Dermis microvascular lymphatic vessel endothelial cell (primary cell): Measurements from ENCODE around the gene ATE1. TPM values are rescaled to one million over a fixed set of nuclear protein-coding genes. Genes with fewer than 3 reads are reported as not detected.
A peak's percentile ranks its signal among the peaks of the same experiment; 100 is the strongest.
"Not testable (repeated sequence)": the region's sequence is repeated elsewhere in the genome, so short reads cannot be mapped to it uniquely, and the experiment has no call there.

Source experiments
- DNase-seq, 2 donors: peaks; one replicate each; pipeline versions ENCODE4 v3.0.0 to v3.0.0-alpha.2; 2010; ENCODE audit warnings: low read depth in 2 of 2
- total RNA-seq: library from RNA; depleted of rRNA; stranded (reverse); fragments of >200 nt; gene quantifications from 2 replicates; pipeline ENCODE4 v1.2.1, GENCODE V29; 2014

ATE1 gene
- total RNA-seq, 1 donor from 2014 or later, result 31.1 TPM

DNA sequence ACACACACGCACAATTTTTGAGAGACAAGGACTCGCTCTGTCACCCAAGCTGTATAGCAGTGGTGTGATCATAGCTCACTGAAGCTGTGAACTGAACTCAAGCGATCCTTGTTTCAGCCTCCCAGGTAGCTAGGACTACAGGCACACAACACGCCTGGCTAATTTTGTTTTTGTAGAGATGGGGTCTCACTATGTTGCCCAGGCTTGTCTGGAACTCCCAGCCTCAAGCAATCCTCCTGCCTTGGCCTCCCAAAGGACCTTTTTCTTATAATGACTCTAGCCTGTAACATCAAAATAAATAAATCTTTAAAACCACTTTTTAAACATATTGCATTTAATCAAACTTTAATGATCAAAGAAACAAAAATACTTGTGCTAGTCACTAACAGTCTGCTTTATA is 188.7 kb downstream of the ATE1 start:
- no peak for DNase-seq

DNA sequence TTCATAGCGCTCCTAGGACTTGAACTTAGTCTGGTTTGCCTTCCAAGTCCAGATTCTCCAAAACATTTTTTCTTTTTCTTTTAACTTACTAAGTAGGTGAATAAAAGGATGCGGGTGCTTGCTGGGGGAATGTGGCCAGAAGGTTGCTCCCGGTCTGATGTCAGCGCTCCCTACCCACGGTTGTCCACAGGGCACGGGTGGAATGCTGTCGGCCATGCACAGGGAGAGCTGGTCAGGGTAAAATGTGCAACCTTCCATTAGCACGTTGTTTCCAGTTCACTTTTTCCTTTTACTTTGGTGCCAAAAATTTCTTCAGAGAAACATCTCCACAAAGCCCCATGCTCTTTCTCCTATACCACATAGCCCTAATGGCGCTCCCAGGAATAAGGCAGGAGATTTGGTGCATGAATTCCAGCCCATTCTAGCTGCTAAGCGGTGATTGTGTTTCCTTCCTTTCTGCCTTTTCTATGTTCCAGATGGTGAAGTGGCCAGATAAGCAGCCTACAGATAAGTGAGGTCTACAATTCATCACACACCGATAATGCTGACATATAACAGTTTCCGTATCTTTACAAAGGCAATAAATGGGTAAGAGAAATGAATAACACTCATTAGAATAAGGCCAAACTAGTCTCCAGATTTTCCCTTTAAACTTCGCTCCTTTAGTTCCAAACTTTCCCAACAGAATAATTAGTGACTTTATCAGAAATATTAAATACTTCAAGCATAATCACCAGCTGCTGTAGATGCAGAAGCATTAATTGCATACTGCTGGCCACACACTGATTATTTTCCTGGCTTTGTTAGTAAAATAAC is 191.3 kb downstream of the ATE1 start:
- peak in 1 of 2 donors; percentile 51 for DNase-seq

DNA sequence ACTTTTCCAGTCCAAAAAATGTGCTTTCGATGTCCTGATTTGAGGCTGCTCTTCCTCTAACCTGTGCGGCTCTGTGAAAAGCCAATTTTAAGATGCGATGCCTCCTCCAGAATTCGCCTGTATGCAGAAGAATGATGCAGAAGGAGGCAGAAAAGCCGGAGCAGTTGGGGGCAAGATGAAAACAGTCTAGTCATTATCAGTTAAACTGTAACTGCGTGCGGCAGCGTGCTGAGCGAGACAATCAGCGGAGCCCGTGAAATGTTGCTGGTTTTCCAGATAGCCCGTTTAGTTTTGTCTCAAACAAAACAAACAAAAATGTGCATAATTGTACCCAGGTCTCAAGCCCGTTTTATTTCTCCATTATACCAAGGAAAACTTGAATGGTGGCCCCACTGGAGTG is 192.6 kb downstream of the ATE1 start:
- no peak for DNase-seq

DNA sequence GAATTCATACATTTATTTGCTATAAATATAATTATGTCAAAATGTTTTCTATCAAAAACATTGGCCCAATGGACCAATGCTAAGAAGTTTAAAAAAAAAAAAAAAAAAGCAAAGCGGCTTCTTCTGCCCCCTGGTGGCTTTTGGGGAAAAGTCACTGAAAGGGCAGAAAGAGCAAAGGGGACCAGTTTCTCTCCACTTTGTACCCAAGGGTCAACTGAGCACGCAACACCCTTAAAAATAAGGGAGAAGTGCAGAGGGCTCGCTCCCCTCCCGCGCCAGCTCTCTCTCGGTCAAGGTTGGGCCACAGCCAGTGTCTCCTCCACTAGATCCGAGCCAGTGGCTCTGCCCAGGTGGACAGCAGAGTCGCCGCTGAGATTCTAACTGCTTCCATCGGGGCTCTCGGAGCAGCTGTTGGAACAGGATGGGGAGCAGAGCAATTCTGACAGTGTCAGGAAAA is 193.2 kb downstream of the ATE1 start:
- DNase-seq, result peak in 1 of 2 donors; percentile 11

DNA sequence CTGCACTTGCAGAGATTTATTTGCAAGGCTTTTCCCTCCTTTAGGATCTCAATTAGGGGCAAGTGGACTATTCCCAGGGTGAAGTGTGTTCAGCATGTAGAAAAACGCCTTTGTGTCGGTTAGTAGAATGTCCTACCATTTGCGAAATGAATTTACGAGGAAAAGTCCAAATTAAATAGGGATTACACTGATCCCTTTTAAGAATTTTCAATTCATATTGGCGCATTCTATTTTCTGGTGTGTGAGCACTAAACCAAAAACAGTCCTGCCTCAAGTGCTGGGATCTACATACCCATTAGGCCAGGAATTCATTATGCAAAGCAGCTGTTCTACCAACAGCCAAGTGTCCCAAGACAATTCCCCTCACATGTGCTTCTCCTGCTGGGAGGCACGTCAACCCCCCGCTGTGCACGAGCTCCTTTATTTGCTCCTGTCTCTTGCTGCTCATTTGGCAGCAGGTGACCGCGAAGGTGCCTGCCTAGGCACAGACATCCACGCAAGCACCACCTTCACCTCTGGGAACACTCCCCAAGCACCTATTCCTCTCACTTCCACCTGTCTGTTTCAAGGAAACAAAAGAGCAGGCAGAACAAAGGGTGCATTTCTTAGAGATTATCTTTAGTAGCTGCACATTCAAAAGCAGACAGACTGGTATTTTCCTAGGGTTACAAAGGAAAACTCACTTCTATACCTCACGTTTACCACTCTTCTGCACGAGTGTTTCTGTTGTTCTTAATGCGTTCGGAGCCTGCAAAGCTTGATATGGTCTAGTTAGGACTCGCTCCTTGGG is 195.0 kb downstream of the ATE1 start:
- DNase-seq, result no peak

DNA sequence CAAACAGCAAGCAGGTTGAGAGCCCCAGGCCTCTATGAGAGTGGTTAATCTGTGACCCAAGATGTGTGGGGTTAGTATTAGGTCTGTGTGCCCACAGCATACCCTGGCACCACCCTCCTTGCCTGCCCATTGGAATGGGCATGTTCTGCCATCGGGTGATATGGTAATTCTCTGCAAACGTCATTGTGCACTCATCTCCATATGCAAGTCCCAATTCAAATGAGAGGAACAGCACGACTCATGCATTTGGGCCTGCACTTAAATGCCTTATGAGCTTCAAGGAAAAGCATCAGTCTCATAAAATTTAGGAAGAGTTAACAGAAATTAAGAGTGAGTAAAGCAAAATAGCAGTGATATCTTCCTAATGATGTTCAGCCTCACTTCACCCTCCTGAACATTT is 195.7 kb downstream of the ATE1 start:
- DNase-seq, result no peak

DNA sequence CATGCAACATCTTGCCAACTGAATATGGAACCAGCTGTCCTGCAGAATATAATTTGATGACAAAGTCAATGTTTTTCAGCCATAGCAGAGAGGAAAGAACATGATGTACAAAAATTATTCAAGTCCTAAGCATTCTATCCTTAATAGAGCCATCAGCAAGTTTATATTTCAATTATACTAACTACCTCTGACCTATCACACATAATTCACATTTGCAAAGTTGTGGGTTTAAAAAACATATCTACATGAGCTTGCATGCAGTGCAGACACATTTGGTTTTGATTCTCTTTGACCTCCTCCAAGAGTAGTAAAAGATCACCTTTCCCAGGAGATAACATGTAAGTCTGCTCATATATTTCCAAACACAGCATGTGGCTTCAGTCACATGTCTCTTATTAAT is 203.5 kb downstream of the ATE1 start:
- no peak for DNase-seq

DNA sequence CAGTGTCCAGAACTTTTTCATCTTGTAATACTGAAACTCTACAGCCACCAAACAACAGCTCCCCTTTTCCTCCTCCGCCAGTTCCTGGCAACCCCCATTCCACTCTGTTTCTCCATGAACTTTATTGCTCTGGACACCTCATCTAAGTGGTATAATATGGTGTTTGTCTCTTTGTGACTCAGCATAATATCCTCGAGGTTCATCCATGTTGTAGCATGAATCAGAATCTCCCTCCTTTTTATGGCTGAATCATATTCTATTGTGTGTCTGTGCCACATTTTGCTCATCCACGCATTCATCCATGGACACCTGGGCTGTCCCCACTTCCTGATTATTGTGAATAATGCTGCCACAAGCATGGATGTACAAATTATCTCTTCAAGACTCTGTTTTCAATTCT is 205.2 kb downstream of the ATE1 start:
- no peak for DNase-seq

DNA sequence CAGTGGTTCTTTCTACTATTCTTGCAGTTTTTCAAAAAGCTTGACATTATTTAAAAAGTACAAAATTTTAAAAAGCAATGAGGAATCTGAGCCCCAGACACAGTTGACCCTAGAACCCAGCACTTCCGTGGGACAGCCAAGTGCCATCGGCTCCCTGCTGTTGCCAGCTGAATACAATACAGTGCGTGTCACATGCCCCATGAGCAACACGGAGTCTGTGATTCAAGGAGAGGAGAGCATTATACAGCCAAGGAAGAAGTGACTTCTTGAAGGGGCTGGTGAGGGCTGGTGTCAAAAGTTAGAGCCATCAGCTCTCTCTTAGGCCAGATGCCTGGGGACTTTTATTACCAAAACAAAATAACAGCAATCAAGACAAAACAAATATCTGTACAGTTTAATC is 206.6 kb downstream of the ATE1 start:
- no peak for DNase-seq

DNA sequence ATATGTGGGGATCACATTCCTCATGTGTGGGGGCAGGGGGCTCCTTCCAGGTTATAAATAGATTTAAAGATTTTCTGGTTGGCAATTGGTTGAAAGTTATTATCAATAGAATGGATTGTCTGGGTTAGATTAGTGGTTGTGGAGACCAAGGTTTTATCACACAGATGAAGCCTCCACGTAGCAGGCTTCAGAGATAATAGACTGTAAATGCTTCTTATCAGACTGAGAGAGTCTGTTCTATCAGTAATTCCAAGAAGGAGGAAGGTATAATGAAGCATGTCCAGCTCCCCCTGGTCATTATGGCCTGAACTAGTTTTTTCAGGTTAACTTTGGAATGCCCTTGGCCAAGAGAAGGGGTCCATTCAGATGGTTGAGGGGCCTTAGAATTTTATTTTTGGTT is 211.9 kb downstream of the ATE1 start:
- no peak for DNase-seq

DNA sequence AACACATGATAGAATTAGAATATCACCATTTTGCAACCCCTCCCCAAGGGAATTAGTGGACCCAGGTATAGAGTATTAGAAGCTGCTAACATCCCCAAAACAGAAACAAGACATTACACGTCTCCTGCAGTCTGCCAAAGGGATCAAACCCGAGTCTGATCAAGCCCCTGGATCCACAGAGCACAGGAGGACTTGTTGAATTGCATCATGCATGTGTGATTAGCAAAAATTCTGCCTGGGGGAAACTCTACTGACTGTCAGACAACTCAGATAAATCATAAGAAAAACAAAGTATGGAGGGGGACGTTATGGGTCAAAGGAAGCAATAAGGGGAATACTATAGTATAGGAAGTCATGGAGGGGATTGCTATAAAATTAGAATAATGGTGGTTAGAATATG is 212.8 kb downstream of the ATE1 start:
- no peak for DNase-seq

DNA sequence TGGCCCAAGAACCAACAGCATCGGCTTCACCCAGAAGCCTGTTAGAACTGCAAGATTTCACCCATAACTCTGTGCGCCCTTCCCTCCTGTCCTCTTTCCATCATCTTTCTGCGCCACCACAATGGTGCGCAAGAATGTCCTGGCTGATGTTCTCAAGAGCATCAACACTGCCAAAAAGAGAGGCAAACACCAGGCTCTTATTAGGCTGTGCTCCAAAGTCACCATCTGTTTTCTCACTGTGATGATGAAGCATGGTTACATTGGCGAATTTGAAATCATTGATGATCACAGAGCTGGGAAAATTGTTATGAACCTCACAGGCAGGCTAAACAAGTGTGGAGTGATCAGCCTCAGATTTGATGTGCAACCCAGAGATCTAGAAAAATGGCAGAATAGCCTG is 214.3 kb downstream of the ATE1 start:
- DNase-seq, result no peak

DNA sequence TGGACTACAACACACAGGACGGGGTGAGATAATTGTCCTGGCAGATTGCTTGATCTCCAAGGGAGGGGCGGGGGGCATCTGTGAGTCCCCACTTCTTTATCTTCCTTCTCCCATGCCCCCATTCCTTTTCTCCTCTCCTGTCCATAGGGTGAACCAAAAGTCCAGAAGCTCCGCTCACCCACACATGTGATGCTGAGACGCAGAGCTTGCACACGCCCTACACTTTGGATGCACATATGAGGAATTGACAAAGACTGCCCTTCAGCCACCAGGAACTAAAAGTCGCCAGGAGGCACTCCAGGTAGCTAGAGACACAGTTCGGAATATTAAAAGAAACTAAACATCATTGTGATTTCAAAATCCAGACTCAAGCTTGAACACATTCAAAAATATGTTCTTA is 216.9 kb downstream of the ATE1 start:
- DNase-seq, result no peak

DNA sequence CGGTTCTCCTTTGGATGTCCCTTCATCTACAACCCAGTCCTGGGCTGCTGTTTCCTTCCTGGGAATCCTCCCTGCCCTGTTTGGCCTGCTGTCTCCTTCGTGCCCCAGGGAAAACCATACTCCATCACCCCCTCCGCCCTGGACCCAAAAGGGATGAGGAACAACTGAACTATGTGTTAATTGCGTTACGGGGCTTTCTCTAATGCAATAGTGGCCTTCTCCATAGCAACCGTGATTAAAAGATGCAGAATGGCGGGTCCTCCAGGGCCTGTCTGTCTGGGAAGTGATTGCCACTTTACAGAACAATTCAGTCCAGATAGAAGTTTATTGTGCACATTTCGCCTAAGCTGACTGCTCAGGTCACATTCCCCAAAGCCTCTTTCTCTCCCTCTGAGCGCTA is 217.6 kb downstream of the ATE1 start:
- DNase-seq, result no peak

DNA sequence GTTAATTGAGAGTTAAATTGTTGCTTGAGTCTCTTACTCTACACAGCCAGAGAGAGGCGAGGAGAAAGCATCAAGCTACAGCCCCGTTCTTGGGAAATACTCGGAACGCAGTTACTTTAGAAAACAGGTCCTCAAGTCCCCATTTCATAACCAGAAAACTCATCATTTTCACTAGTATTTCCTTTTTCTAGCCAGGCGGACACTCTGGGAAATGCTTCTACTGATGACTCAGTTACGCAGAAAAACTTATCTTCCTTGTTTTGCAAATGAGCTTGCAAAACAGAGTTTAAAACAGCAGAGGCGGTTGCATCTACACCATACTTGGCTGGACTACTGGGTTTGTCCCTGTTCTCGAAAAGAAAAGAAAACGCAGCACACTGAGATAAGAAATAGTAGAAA is 218.2 kb downstream of the ATE1 start:
- DNase-seq, result no peak

DNA sequence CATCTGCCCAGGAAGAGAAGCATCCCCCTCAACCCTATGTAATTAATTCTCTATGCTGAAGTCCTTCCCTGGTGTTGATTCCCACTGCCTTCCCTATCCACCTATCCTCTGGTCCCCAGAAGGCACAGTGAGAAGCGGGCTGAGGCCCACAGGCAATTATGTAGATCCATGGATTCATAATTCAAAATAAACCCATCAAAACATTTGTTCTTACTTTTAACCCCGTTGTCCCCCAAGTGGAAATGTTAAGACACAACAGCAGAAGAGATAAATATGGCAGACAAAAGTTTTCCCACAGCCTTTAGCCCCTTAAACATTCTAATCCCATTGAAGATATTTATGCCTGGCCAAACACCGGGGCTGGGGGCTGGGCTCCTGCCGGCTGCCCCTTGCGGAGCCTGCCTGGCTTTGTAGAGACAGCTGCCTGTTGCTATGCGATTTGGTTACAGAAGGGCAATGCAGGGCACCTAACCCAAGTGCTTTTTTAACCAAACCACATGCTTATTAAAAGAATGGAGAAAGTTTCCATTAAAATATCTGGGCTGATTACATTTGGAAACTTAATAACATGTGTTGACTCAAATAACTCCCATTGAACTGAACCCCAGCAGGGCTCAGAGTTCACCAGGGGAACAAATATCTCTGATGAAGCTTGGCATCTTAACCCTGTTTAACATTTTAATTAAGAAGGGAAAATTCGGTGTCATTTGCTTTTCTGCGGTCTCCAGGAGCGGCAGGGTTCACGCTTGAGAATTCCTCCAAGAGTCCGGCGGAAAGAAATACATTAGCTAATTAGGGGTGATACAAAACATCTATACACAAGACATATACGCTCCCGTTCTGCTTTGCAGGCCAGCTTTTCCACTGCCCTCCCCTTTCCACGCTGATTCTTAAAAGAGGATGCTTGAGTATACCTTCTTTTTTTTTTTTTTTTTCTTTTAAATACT is 218.8 kb downstream of the ATE1 start:
- DNase-seq, result no peak

DNA sequence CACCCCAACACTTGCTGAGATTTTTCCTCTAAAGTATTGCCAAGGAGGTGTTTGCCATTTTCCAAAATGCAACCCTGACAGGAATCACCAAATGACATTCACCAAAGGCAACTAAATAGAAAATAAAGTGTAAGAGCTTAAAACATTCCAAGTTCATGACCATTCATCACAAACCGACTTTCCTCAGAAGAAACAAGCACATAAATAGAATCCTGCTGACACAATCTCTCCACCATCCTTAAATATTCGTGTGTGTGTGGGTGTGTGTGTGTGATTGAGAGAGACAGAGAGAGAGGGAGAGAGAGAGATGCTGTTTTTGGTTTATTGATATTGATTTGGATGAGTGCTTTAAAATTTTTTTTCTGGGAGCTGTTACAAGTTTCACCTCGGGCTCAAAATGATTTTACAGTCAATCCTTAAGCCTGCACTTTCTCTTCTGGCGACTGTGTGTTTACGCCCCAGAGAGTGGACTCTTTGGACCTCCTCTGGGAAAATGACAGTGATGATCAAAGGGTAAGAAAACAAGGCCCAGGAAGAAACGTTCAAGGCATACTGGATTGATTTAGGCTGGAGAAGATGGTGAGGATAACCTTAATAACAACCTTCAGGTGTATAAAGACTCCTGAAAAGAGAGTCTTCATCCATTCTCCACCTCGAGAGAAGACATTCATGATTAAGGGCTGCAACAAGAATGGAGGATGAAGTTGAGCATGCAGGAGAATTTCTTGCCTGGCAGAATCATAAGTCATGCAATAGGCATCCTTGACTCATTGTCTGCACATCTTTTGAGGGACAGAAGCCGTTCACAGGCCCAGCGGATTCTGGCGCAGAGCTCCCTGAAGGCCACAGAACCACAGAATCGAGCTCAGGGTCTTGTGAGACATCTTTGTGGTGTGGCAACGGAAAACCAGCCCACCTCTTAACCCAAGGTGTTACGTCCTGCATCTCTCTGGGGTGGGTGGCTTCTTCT is 225.2 kb downstream of the ATE1 start:
- DNase-seq, result no peak

DNA sequence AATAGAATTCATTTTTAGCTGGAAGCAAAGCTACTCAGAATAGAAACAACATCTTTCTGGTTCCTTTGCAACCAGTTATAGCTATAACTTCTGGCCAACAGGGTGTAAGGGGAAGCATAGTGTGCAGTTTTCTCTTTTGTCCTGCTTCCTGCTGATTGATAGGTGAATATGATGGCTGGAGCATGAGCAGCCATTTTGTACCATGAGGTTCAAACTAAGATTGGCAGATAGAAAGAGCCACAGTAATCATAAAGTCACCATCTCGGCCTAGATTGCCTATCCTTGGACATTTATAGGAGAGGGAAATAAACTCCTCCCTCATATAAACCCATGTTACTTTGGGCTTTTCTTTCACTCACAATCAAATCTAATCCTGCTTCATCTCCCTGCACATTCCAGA is 227.4 kb downstream of the ATE1 start:
- no peak for DNase-seq

DNA sequence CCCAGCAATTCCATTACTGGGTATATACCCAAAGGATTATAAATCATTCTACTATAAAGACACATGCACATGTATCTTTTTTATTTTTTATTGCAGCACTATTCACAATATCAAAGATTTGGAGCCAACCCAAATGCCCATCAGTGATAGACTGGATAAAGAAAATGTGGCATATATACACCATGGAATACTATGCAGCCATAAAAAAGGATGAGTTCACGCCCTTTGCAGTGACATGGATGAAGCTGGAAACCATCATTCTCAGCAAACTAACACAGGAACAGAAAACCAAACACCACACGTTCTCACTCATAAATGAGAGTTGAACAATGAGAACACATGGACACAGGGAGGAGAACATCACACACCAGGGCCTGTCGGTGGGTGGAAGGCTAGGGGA is 228.1 kb downstream of the ATE1 start:
- not testable (repeated sequence) for DNase-seq

DNA sequence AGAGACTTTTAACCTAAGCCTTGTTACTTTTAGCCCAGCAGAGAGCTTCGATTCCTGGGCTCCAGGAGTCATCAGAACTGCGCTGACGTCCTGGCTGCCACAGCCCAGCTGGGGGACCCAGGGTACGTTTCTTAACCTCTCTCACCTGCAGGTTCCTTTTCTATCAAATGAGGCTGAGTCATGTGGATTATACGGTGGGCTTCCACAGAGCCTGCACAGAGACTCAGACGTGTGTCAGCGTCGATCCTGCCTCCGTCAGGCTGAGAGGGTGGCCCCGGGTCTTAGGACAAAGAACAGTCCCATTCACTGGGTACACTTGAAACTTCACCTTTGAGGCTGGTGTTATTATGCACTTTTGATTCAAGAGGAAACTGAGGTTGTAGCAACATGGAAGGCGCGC is 228.9 kb downstream of the ATE1 start:
- no peak for DNase-seq

DNA sequence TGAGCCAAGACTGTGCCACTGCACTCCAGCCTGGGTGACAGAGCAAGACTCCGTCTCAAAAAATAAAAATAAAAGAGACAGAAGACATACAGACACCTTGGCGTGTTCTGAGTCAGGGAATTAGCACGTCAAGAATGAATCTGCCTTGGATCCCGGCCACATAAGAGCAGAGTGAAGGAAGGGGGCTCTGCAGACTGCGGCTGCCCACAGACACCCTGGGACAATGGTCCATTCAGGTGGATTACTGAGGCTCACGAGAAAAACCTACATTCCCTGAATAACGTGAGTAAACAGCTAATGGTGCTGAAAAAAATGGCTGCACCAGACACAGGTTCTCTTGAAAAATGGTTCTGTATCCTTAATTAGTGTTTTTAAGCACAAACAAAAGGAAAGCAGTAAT is 229.5 kb downstream of the ATE1 start:
- DNase-seq, result no peak
